HG03139 (cell line): Measurements from ENCODE around the gene MMS19.
"Not testable (repeated sequence)": the region's sequence is repeated elsewhere in the genome, so short reads cannot be mapped to it uniquely, and the experiment has no call there.

Source experiments
- ATAC-seq: cut with Tn5 transposase; IDR thresholded peaks from one replicate; pipeline ENCODE4 v1.9.1; 2021; ENCODE audit not compliant: unreplicated experiment

The MMS19 gene

GRCh38 chr10:97498076-97498840 lies at the start of gene MMS19:
Gene MMS19, minus strand, starts transcription at chr10:97498422. Its CDS starts 38 bp downstream, at chr10:97498384.
- peak; percentile 90 for ATAC-seq

- no peak for ATAC-seq
Measured at GRCh38 chr10:97547962-97548361, 49.7 kb upstream of the MMS19 start.

- no peak for ATAC-seq
Measured at GRCh38 chr10:97547271-97547600, 49.0 kb upstream of the MMS19 start.

GRCh38 chr10:97546456-97547270 lies 48.4 kb upstream of the MMS19 start:
- ATAC-seq = no peak

GRCh38 chr10:97543025-97543546 lies 44.9 kb upstream of the MMS19 start:
- ATAC-seq = no peak

GRCh38 chr10:97542169-97543024 lies 44.2 kb upstream of the MMS19 start:
- ATAC-seq = no peak

GRCh38 chr10:97540669-97541500 lies 42.7 kb upstream of the MMS19 start:
- ATAC-seq = no peak

GRCh38 chr10:97539523-97540200 lies 41.4 kb upstream of the MMS19 start:
- ATAC-seq = no peak

- ATAC-seq = no peak
Measured at GRCh38 chr10:97538839-97539238, 40.6 kb upstream of the MMS19 start.

- ATAC-seq = no peak
Measured at GRCh38 chr10:97538411-97538810, 40.2 kb upstream of the MMS19 start.

- ATAC-seq = no peak
Measured at GRCh38 chr10:97537186-97537869, 39.1 kb upstream of the MMS19 start.

GRCh38 chr10:97534746-97535367 lies 36.6 kb upstream of the MMS19 start:
- no peak for ATAC-seq

GRCh38 chr10:97533888-97534287 lies 35.7 kb upstream of the MMS19 start:
- no peak for ATAC-seq

- no peak for ATAC-seq
Measured at GRCh38 chr10:97532935-97533671, 34.9 kb upstream of the MMS19 start.

- ATAC-seq = no peak
Measured at GRCh38 chr10:97531401-97531986, 33.3 kb upstream of the MMS19 start.

GRCh38 chr10:97529685-97530465 lies 31.7 kb upstream of the MMS19 start:
- ATAC-seq = no peak

- not testable (repeated sequence) for ATAC-seq
Measured at GRCh38 chr10:97528876-97529275, 30.7 kb upstream of the MMS19 start.
